ENCODE measurements around the gene CTNNB1.
"Not testable (repeated sequence)": the region's sequence is repeated elsewhere in the genome, so short reads cannot be mapped to it uniquely, and the experiment has no call there.

CTNNB1 gene

GRCh38 chr3:41250825-41251224 lies 51.5 kb downstream of the CTNNB1 start:
- no peak for DNase-seq

- no peak for DNase-seq
Observed at GRCh38 chr3:41251593-41251992, 52.3 kb downstream of the CTNNB1 start.

- DNase-seq, result no peak
Observed at GRCh38 chr3:41258239-41258800, 59.0 kb downstream of the CTNNB1 start.

GRCh38 chr3:41259449-41260062 lies 60.3 kb downstream of the CTNNB1 start:
- no peak for DNase-seq

GRCh38 chr3:41260063-41260450 lies 60.8 kb downstream of the CTNNB1 start:
- no peak for DNase-seq

- DNase-seq, result no peak
Observed at GRCh38 chr3:41265011-41265545, 65.8 kb downstream of the CTNNB1 start.

GRCh38 chr3:41265823-41266273 lies 66.5 kb downstream of the CTNNB1 start:
- DNase-seq, result no peak

- DNase-seq, result no peak
Observed at GRCh38 chr3:41267975-41268640, 68.8 kb downstream of the CTNNB1 start.

- no peak for DNase-seq
Observed at GRCh38 chr3:41272667-41273066, 73.4 kb downstream of the CTNNB1 start.

- no peak for DNase-seq
Observed at GRCh38 chr3:41274944-41275668, 75.8 kb downstream of the CTNNB1 start.

- DNase-seq, result no peak
Observed at GRCh38 chr3:41276191-41276590, 76.9 kb downstream of the CTNNB1 start.

GRCh38 chr3:41277790-41278465 lies 78.6 kb downstream of the CTNNB1 start:
- DNase-seq, result no peak

GRCh38 chr3:41284934-41285333 lies 85.6 kb downstream of the CTNNB1 start:
- DNase-seq, result not testable (repeated sequence)

GRCh38 chr3:41286305-41286704 lies 87.0 kb downstream of the CTNNB1 start:
- DNase-seq, result no peak

GRCh38 chr3:41288785-41289184 lies 89.5 kb downstream of the CTNNB1 start:
- no peak for DNase-seq
